Thyroid gland (tissue), 4 donors: ENCODE measurements around the gene DNAJB6. TPM values are rescaled to one million over a fixed set of nuclear protein-coding genes. Genes with fewer than 3 reads are reported as not detected.

ENCODE experiments used
- DNase-seq, 2 donors: peaks; one replicate each; pipeline ENCODE4 v3.0.0-alpha.2; 2019
- H3K27ac ChIP-seq, 3 donors: fragments of 200-600 bp; sonication (generic); 1 replicate in 2 of 3; 2 replicates in 1 of 3; pipeline ENCODE4 v1.5.1; 2016 to 2019; ENCODE audit warnings: mild to moderate bottlenecking in 1 of 3, moderate library complexity in 1 of 3
- H3K27me3 ChIP-seq: fragments of 200-600 bp; sonication (generic); one replicate; pipeline ENCODE4 v1.5.1; 2019
- H3K36me3 ChIP-seq, 2 donors: fragments of 200-600 bp; sonication (generic); one replicate each; pipeline ENCODE4 v1.5.1; 2016 to 2019
- H3K4me1 ChIP-seq, 2 donors: fragments of 200-600 bp; sonication (generic); one replicate each; pipeline ENCODE4 v1.5.1; 2017 to 2019
- H3K4me3 ChIP-seq, 3 donors: fragments of 200-600 bp; sonication (generic); replicated peaks in 1 of 3; 1 replicate in 2 of 3; 2 replicates in 1 of 3; pipeline ENCODE4 v1.5.1; 2016; ENCODE audit warnings: mild to moderate bottlenecking in 1 of 3
- H3K9me3 ChIP-seq: fragments of 200-600 bp; sonication (generic); one replicate; pipeline ENCODE4 v1.5.1; 2017
- POLR2A ChIP-seq, 2 donors: fragments of 450-650 bp; IDR thresholded peaks; one replicate each; pipeline ENCODE4 v1.6.1; 2017; ENCODE audit warnings: antibody characterized with exemption in 2 of 2, mild to moderate bottlenecking in 2 of 2, moderate library complexity in 1 of 2
- WGBS, 2 donors: methylation state at CpG; one replicate each; pipeline ENCODE4 v1.1.5; 2017; 5-methylcytosine and 5-hydroxymethylcytosine counted together
- intact Hi-C: fragments of 100-400 bp; cut with DNase I; formaldehyde crosslinking; loops from one replicate; pipeline ENCODE4 v1.15.1; 2023
- total RNA-seq, 4 donors: library from RNA; depleted of rRNA; stranded (reverse); fragments of >200 nt; gene quantifications; one replicate each; pipeline ENCODE4 v1.2.3, GENCODE V29; 2016
- TF ChIP-seq, protein P1 (sequence below), 6 experiments: fragments of 200-600 bp in 3 of 6; fragments of 450-650 bp in 3 of 6; sonication (generic) in 3 of 6; IDR thresholded peaks; one replicate each; pipeline ENCODE4 v1.5.1; 2016 to 2019; ENCODE audit warnings: antibody characterized with exemption in 6 of 6, mild to moderate bottlenecking in 2 of 6, inconsistent platforms in 1 of 6, moderate library complexity in 1 of 6

Gene DNAJB6
- total RNA-seq, 4 donors from 2014 or later, result 80.7 to 92.7 (median 91.1) TPM

DNA sequence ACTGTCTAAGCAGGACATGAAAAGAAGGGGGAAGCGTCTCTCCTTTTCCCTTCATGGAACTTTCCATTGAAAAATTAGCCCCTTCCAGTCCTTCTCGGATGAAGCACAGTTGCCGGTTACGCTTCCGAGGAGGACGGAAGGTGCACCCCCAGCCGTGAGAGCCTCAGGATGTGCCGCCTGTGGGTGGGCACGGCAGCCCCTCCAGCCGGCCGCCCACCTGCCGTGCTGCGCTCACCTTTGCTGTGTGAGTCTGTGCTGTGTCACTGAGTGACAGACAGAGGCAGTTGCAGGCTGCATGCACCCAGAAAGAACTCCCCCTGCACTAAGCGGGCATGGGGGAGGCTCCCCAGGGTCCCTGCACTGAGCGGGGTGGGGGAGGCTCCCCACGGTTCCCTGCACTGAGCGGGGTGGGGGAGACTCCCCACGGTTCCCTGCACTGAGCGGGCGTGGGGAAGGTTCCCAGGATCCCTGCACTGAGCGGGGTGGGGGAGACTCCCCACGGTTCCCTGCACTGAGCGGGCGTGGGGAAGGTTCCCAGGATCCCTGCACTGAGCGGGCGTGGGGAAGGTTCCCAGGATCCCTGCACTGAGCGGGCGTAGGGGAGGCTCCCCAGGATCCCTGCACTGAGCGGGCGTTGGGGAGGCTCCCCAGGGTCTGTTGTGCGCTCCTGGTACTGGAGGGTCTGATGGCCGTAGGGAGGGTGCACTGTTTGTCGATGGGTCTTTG is 74.2 kb downstream of the DNAJB6 start:
- peaks cover 12 to 16% of the 10 kb centered on the region in 2 donors for H3K36me3 ChIP-seq
- no peak overlapping the region for H3K4me3 ChIP-seq
- no peak overlapping the region for H3K27ac ChIP-seq
- intact Hi-C loops, result no loop called here
- no peaks in the 10 kb centered on the region for H3K27me3 ChIP-seq
- H3K4me1 ChIP-seq, result no peaks in the 10 kb centered on the region
- 95 to 96% methylated on average over 23 to 29 of the region's 33 CpGs for WGBS, 2 donors
- H3K9me3 ChIP-seq, result no peaks in the 10 kb centered on the region
- TF ChIP-seq, protein P1, sequence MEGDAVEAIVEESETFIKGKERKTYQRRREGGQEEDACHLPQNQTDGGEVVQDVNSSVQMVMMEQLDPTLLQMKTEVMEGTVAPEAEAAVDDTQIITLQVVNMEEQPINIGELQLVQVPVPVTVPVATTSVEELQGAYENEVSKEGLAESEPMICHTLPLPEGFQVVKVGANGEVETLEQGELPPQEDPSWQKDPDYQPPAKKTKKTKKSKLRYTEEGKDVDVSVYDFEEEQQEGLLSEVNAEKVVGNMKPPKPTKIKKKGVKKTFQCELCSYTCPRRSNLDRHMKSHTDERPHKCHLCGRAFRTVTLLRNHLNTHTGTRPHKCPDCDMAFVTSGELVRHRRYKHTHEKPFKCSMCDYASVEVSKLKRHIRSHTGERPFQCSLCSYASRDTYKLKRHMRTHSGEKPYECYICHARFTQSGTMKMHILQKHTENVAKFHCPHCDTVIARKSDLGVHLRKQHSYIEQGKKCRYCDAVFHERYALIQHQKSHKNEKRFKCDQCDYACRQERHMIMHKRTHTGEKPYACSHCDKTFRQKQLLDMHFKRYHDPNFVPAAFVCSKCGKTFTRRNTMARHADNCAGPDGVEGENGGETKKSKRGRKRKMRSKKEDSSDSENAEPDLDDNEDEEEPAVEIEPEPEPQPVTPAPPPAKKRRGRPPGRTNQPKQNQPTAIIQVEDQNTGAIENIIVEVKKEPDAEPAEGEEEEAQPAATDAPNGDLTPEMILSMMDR (IDR thresholded peaks at IDR 0.05), result no peak
- no peak for TF ChIP-seq POLR2A (IDR thresholded peaks at IDR 0.05)
- DNase-seq, result no peak

DNA sequence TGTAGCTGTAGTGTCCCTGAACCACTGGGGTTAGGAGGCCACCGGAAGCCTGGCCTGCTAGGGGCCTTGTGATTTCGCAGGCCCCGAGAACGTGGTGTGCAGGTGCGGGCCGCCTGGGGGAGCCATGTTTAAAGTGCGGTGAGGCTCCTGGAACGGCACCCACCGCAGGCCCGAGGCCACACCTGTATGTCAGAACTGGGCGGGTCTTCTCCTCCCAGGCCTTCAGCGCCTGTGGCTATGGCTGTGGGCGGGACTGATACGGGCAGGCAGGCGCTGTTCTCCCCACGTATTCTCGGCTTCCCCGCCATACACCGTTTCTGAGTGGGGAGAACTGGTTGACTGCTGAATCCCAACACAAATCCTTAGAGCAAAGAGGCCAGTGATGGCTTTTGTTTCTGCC is 74.8 kb downstream of the DNAJB6 start:
- intact Hi-C loops, result no loop called here
- DNase-seq, result no peak
- TF ChIP-seq, protein P1 (IDR thresholded peaks at IDR 0.05), result no peak
- no peak for TF ChIP-seq POLR2A (IDR thresholded peaks at IDR 0.05)
- no peaks in the 10 kb centered on the region for H3K9me3 ChIP-seq
- no peaks in the 10 kb centered on the region for H3K27me3 ChIP-seq
- WGBS, 2 donors, result 90 to 92% methylated on average over 18 to 19 of the region's 19 CpGs
- peaks cover 18 to 21% of the 10 kb centered on the region in 2 donors for H3K36me3 ChIP-seq
- no peak overlapping the region for H3K27ac ChIP-seq
- H3K4me3 ChIP-seq, result no peak overlapping the region
- no peaks in the 10 kb centered on the region for H3K4me1 ChIP-seq

DNA sequence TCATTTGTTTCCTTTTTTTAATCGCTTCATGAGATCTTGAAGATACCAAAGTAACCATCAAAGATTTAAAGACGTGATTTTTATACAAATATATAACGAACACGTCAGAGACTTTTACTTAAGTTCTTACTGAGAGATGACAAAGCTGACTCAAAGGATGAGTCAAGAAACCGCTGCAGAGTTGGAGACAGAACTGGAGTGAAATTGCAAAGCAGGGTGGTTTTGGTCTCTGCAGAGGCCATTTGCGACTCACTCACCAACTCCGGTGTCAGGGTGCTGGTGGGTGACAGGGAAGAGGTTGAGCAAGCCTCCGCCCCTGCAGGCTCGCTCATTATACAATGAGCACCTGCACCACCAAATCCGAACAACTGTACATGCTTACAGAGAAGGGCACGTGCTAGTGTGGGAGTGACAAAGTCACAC is 75.2 kb downstream of the DNAJB6 start:
- TF ChIP-seq, protein P1 (IDR thresholded peaks at IDR 0.05), result no peak
- TF ChIP-seq POLR2A (IDR thresholded peaks at IDR 0.05), result no peak
- Histone ChIP-seq H3K4me3 (no peak overlapping the region), H3K36me3 (peaks cover 18 to 24% of the 10 kb centered on the region in 2 donors), H3K27ac (no peak overlapping the region), H3K9me3 (no peaks in the 10 kb centered on the region), H3K4me1 (no peaks in the 10 kb centered on the region), H3K27me3 (no peaks in the 10 kb centered on the region)
- intact Hi-C loops, result no loop called here
- 94 to 96% methylated on average over 11 of the region's 11 CpGs for WGBS, 2 donors
- DNase-seq, result no peak

DNA sequence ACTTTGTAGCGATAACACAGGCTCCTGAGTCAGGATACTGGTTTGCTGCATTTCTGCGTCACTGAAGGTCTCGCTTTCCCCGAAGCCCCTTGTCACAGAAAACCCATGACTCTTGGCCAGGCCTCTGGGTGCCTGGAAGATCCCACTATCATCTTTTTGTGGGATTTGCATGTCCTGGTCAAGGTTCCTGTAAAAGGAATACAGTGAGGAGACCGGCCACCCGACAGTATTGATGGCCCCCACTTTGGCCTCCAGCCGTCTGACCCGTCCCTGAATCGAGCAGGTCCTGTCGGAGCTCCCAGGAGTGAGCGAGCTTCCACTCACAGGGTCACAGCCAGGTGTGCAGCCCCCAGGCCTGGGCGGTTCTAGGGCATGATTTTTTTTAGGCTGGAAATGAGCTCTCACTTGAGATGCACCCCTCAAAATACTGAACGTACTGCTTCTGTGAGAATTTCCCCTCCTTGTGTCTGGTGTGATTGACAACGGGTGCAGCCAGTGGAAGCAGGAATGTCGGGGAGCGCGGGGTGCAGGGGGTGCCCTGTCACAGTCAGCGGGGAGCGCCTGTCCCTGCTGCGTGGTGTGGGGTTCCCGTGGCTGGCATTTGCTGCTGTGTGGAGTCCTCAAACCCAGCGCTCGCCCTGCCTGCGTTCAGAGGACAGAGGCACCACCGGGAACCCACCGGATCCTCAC is 75.8 kb downstream of the DNAJB6 start:
- Histone ChIP-seq H3K4me3 (no peak overlapping the region), H3K27me3 (no peaks in the 10 kb centered on the region), H3K9me3 (no peaks in the 10 kb centered on the region), H3K4me1 (no peaks in the 10 kb centered on the region), H3K36me3 (peaks cover 18 to 19% of the 10 kb centered on the region in 2 donors), H3K27ac (no peak overlapping the region)
- no peak for DNase-seq
- intact Hi-C loops, result no loop called here
- no peak for TF ChIP-seq POLR2A (IDR thresholded peaks at IDR 0.05)
- TF ChIP-seq, protein P1 (IDR thresholded peaks at IDR 0.05), result no peak
- WGBS, 2 donors, result 93% methylated on average over 26 of the region's 26 CpGs
